ENCODE results near the gene FOXP1. TPM values are rescaled to one million over a fixed set of nuclear protein-coding genes. Genes with fewer than 3 reads are reported as not detected.

FOXP1 gene
- total RNA-seq, 1 donor from 2014 or later: 33.2 TPM

- Histone ChIP-seq H3K27me3 (ENCODE audit: control insufficient read depth, insufficient read depth, low read length) (no peaks in the 10 kb centered on the region), H3K36me3 (ENCODE audit: control insufficient read depth, insufficient read depth, low read length) (no peaks in the 10 kb centered on the region), H3K4me3 (ENCODE audit: low read depth, low read length) (no peak overlapping the region)
- TF ChIP-seq, protein P1, sequence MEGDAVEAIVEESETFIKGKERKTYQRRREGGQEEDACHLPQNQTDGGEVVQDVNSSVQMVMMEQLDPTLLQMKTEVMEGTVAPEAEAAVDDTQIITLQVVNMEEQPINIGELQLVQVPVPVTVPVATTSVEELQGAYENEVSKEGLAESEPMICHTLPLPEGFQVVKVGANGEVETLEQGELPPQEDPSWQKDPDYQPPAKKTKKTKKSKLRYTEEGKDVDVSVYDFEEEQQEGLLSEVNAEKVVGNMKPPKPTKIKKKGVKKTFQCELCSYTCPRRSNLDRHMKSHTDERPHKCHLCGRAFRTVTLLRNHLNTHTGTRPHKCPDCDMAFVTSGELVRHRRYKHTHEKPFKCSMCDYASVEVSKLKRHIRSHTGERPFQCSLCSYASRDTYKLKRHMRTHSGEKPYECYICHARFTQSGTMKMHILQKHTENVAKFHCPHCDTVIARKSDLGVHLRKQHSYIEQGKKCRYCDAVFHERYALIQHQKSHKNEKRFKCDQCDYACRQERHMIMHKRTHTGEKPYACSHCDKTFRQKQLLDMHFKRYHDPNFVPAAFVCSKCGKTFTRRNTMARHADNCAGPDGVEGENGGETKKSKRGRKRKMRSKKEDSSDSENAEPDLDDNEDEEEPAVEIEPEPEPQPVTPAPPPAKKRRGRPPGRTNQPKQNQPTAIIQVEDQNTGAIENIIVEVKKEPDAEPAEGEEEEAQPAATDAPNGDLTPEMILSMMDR (IDR thresholded peaks at IDR 0.05; ENCODE audit: insufficient read depth, low read length, severe bottlenecking): no peak
- FAIRE-seq (no peak), DNase-seq (ENCODE audit: low read depth) (no peak)
Measured at GRCh38 chr3:71254281-71255057, 329.1 kb downstream of the FOXP1 start.

DNA sequence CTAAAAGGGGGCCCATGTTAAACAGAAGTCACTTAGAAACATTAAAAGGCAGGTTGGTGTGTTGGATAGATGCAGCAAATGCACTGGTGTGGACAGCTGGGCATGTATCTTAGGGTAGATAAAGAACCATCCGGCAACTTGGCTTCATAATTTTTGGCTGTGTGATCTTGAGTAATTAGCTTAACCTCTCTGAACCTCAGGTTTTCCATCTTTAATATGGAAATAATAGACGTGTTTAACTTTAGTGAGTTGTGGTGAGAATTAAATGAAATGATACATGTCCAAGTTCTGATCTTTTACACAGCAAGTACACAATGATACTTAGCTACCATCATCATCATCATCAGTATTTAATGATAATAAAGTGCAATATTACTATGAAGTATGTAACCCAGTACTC lies 330.4 kb downstream of the FOXP1 start:
- Histone ChIP-seq H3K4me3 (ENCODE audit: low read depth, low read length) (no peak overlapping the region), H3K27me3 (ENCODE audit: control insufficient read depth, insufficient read depth, low read length) (no peaks in the 10 kb centered on the region), H3K36me3 (ENCODE audit: control insufficient read depth, insufficient read depth, low read length) (no peaks in the 10 kb centered on the region)
- no peak for DNase-seq (ENCODE audit: low read depth)
- TF ChIP-seq, protein P1 (IDR thresholded peaks at IDR 0.05; ENCODE audit: insufficient read depth, low read length, severe bottlenecking): no peak
- no peak for FAIRE-seq

DNA sequence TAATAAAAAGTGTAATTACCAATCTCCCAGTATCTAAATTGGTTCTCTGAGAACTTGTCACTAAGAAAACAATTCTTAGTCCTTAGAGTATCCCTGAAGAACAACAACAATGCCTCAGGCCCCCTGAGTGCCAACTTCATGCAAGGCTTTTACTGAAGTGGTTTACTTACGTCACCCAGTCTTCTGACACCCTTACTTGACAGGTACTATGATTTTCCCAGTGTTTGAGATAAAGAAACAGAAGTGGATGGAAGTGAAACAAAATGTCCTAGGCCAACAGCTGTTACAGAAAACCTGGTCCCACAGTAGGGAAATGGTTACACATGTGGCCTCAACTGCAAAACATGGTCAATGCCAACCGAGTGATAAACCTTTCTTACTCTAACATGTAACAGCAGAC lies 331.1 kb downstream of the FOXP1 start:
- no peak overlapping the region for H3K4me3 ChIP-seq (ENCODE audit: low read depth, low read length)
- no peaks in the 10 kb centered on the region for H3K27me3 ChIP-seq (ENCODE audit: control insufficient read depth, insufficient read depth, low read length)
- H3K36me3 ChIP-seq (ENCODE audit: control insufficient read depth, insufficient read depth, low read length): no peaks in the 10 kb centered on the region
- TF ChIP-seq, protein P1 (IDR thresholded peaks at IDR 0.05; ENCODE audit: insufficient read depth, low read length, severe bottlenecking): no peak
- FAIRE-seq (peak; percentile 76), DNase-seq (ENCODE audit: low read depth) (no peak)

GRCh38 chr3:71251156-71251775 lies 332.3 kb downstream of the FOXP1 start:
- no peak for FAIRE-seq

DNA sequence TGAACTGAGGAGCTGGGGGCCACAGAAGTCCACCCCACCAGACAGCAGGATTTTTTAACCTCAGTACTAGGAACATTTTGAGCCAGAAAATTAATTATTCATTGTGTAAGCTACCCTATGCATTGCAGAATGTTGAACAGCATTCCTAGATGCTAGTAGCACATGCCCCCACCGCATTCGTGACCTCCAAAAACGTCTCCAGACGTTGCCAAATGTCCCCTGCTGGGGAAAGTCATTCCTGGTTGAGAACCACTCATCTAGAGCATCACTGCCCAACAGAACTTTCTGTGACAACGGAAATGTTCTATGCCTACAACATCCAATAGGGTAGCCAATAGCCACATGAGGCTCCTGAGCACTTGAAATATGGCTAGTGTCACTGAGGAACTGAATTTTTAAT lies 333.5 kb downstream of the FOXP1 start:
- DNase-seq (ENCODE audit: low read depth): no peak
- no peak for FAIRE-seq
- Histone ChIP-seq H3K4me3 (ENCODE audit: low read depth, low read length) (no peak overlapping the region), H3K27me3 (ENCODE audit: control insufficient read depth, insufficient read depth, low read length) (no peaks in the 10 kb centered on the region), H3K36me3 (ENCODE audit: control insufficient read depth, insufficient read depth, low read length) (no peaks in the 10 kb centered on the region)
- TF ChIP-seq, protein P1 (IDR thresholded peaks at IDR 0.05; ENCODE audit: insufficient read depth, low read length, severe bottlenecking): no peak

More at GRCh38 chr3:71251156-71251775, 332.3 kb downstream of the FOXP1 start:
- no peak overlapping the region for H3K4me3 ChIP-seq (ENCODE audit: low read depth, low read length)
- no peaks in the 10 kb centered on the region for H3K27me3 ChIP-seq (ENCODE audit: control insufficient read depth, insufficient read depth, low read length)
- DNase-seq (ENCODE audit: low read depth): peak; percentile 95
- no peaks in the 10 kb centered on the region for H3K36me3 ChIP-seq (ENCODE audit: control insufficient read depth, insufficient read depth, low read length)
- TF ChIP-seq, protein P1 (IDR thresholded peaks at IDR 0.05; ENCODE audit: insufficient read depth, low read length, severe bottlenecking): no peak

Measured in bronchial epithelial cell (primary cell).